ENCODE results near the gene RPL41. TPM values are rescaled to one million over a fixed set of nuclear protein-coding genes. Genes with fewer than 3 reads are reported as not detected.
A peak's percentile ranks its signal among the peaks of the same experiment; 100 is the strongest.

Gene RPL41
- total and polyA plus RNA-seq, 10 of the 15 experiments (the other 5 are each of a cell fraction or from before 2014, with no cell fraction given): 4,144 to 19,112 (median 8,004) TPM

DNA sequence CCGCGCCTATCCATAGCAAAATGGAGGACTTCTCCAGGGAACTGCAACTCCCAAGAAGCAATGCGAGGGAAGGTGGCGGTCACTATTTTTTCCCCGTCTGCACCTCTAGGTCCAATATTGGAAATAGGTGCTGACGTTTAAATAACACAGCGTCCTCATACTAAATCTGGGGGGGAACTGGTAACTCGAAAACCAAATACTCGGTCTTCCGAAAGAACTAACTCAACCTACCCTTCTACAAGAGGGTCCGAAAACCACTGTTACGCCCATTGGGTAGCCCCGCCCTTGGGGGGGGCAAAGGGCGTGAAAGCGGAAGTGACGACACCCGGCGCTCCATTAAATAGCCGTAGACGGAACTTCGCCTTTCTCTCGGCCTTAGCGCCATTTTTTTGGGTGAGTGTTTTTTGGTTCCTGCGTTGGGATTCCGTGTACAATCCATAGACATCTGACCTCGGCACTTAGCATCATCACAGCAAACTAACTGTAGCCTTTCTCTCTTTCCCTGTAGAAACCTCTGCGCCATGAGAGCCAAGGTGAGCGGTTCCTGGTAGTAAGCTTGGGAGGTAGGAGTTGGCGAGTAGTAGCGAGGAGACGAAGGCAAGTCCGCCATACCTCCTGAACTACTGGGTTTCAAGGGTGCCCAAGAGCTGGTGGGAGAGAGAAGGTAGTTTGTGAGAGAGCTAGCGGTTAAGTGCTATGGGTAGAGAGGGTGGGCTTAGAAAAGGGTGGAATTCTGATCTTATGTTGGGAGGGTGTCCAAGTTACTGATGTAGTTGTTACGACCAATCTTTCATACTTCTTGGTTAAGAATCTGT is at the start of gene RPL41 (continued):
- TF ChIP-seq ZNF592 (IDR thresholded peaks at IDR 0.05): no peak
- TF ChIP-seq SP1 (IDR thresholded peaks at IDR 0.05; ENCODE audit: low read depth, low read length): peak; percentile 80
- peak; percentile 95 for TF ChIP-seq CREM (IDR thresholded peaks at IDR 0.05; ENCODE audit: low read depth)
- peak; percentile 95 for TF ChIP-seq SMAD1 (IDR thresholded peaks at IDR 0.05; ENCODE audit: low read depth, partially characterized antibody)
- TF ChIP-seq, protein P1, sequence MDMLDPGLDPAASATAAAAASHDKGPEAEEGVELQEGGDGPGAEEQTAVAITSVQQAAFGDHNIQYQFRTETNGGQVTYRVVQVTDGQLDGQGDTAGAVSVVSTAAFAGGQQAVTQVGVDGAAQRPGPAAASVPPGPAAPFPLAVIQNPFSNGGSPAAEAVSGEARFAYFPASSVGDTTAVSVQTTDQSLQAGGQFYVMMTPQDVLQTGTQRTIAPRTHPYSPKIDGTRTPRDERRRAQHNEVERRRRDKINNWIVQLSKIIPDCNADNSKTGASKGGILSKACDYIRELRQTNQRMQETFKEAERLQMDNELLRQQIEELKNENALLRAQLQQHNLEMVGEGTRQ (IDR thresholded peaks at IDR 0.05; ENCODE audit: borderline replicate concordance, low read depth, low read length): no peak
- peak; percentile 83; the same call in 1 of the 2 replicates for TF ChIP-seq MTA3 (IDR thresholded peaks at IDR 0.05; ENCODE audit: borderline replicate concordance, low read length)
- no peak for TF ChIP-seq FOXK2 (IDR thresholded peaks at IDR 0.05)
- TF ChIP-seq BACH1 (IDR thresholded peaks at IDR 0.05; ENCODE audit: borderline replicate concordance): peak; percentile 68
- TF ChIP-seq EGR1 (IDR thresholded peaks at IDR 0.05; ENCODE audit: borderline replicate concordance in 1 of 2, low read depth in 2 of 2, low read length in 2 of 2): no peak
- peak; percentile 86 for TF ChIP-seq KLF5 (IDR thresholded peaks at IDR 0.05; ENCODE audit: partially characterized antibody)
- no peak for TF ChIP-seq KDM1A (IDR thresholded peaks at IDR 0.05; ENCODE audit: borderline replicate concordance)
- no peak for TF ChIP-seq BCLAF1 (IDR thresholded peaks at IDR 0.05)
- peak; percentile 75; the same call in 1 of the 2 replicates for TF ChIP-seq MXI1 (IDR thresholded peaks at IDR 0.05; ENCODE audit: low read depth, low read length)
- peak; percentile 94 for TF ChIP-seq ZBED1 (IDR thresholded peaks at IDR 0.05; ENCODE audit: borderline replicate concordance)
- TF ChIP-seq SREBF1 (IDR thresholded peaks at IDR 0.05; ENCODE audit: low read length): 0 out of 2 replicates have a peak, but pooled peaks have one; percentile 47
- peak; percentile 85 for TF ChIP-seq FOXM1 (IDR thresholded peaks at IDR 0.05; ENCODE audit: low read depth, low read length)
- peak; percentile 69 for TF ChIP-seq HCFC1 (IDR thresholded peaks at IDR 0.05; ENCODE audit: low read length)
- no peak for TF ChIP-seq ETV6 (conservative IDR thresholded peaks at IDR 0.05 in 1 of 2, IDR thresholded peaks at IDR 0.05 in 1 of 2; ENCODE audit: borderline replicate concordance in 1 of 2, low read depth in 1 of 2)
- no peak for TF ChIP-seq RAD21 (IDR thresholded peaks at IDR 0.05; ENCODE audit: insufficient read depth, low read depth, low read length)
- TF ChIP-seq, protein P2, sequence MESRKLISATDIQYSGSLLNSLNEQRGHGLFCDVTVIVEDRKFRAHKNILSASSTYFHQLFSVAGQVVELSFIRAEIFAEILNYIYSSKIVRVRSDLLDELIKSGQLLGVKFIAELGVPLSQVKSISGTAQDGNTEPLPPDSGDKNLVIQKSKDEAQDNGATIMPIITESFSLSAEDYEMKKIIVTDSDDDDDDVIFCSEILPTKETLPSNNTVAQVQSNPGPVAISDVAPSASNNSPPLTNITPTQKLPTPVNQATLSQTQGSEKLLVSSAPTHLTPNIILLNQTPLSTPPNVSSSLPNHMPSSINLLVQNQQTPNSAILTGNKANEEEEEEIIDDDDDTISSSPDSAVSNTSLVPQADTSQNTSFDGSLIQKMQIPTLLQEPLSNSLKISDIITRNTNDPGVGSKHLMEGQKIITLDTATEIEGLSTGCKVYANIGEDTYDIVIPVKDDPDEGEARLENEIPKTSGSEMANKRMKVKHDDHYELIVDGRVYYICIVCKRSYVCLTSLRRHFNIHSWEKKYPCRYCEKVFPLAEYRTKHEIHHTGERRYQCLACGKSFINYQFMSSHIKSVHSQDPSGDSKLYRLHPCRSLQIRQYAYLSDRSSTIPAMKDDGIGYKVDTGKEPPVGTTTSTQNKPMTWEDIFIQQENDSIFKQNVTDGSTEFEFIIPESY (IDR thresholded peaks at IDR 0.05): no peak
